Measurements from ENCODE around the gene LRRC1.

DNA sequence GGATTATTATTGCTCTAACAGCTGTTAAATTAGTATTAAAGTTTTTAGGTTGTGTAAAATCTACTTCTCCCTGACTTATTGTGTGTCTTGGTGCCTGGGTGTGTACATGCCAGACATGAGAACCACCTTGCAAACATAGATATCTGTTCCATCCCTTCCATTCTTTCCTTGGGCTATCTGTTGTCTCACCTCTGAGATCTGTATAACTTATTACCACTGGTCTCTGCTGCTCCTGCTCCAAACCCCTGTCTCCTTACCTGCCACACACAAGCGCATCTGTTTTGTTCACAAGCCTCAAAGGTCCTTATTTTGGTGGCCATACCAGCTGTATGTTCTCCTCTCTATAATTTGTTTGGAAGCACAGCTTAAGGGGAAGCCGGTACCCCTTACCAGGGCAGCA lies 2.5 kb downstream of the LRRC1 start:
- TF ChIP-seq POLR2A (IDR thresholded peaks at IDR 0.05; ENCODE audit: low read depth) (no peak), EP300 (IDR thresholded peaks at IDR 0.05) (no peak)
- TF ChIP-seq, protein P1, sequence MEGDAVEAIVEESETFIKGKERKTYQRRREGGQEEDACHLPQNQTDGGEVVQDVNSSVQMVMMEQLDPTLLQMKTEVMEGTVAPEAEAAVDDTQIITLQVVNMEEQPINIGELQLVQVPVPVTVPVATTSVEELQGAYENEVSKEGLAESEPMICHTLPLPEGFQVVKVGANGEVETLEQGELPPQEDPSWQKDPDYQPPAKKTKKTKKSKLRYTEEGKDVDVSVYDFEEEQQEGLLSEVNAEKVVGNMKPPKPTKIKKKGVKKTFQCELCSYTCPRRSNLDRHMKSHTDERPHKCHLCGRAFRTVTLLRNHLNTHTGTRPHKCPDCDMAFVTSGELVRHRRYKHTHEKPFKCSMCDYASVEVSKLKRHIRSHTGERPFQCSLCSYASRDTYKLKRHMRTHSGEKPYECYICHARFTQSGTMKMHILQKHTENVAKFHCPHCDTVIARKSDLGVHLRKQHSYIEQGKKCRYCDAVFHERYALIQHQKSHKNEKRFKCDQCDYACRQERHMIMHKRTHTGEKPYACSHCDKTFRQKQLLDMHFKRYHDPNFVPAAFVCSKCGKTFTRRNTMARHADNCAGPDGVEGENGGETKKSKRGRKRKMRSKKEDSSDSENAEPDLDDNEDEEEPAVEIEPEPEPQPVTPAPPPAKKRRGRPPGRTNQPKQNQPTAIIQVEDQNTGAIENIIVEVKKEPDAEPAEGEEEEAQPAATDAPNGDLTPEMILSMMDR (IDR thresholded peaks at IDR 0.05): no peak

Data from esophagus muscularis mucosa (tissue), 4 donors.